GM12801 (cell line): ENCODE results near the gene GPBAR1.

Experiments used
- CTCF ChIP-seq: IDR thresholded peaks from one replicate; pipeline ENCODE4 v1.5.1; 2011; ENCODE audit warnings: control low read depth; ENCODE audit not compliant: insufficient read length; ENCODE audit errors: extremely low read depth

GPBAR1 gene

GRCh38 chr2:218271865-218272530, 11.2 kb downstream of the GPBAR1 start:
- no peak for TF ChIP-seq CTCF

- TF ChIP-seq CTCF = no peak
Measured at GRCh38 chr2:218272531-218273212, 11.9 kb downstream of the GPBAR1 start.

GRCh38 chr2:218273908-218274249, 13.1 kb downstream of the GPBAR1 start:
- no peak for TF ChIP-seq CTCF

- TF ChIP-seq CTCF = no peak
Measured at GRCh38 chr2:218274586-218274985, 13.8 kb downstream of the GPBAR1 start.

GRCh38 chr2:218275371-218276072, 14.7 kb downstream of the GPBAR1 start:
- TF ChIP-seq CTCF = no peak

GRCh38 chr2:218276986-218277755, 16.4 kb downstream of the GPBAR1 start:
- no peak for TF ChIP-seq CTCF

GRCh38 chr2:218277921-218278320, 17.1 kb downstream of the GPBAR1 start:
- TF ChIP-seq CTCF = no peak
